BE2C (cell line): Measurements from ENCODE around the gene METTL26.

ENCODE experiments used
- DNase-seq: peaks from one replicate; pipeline ENCODE4 v3.0.0-alpha.2; 2020
- H3K27me3 ChIP-seq: fragments of 250-450 bp; sonication (Bioruptor Pico); 2 replicates; pipeline ENCODE4 v1.5.1; 2020; ENCODE audit warnings: mild to moderate bottlenecking
- H3K36me3 ChIP-seq: fragments of 250-450 bp; sonication (Bioruptor Pico); 2 replicates; pipeline ENCODE4 v1.5.1; 2020; ENCODE audit warnings: mild to moderate bottlenecking
- H3K4me1 ChIP-seq: fragments of 250-450 bp; sonication (Bioruptor Pico); 2 replicates; pipeline ENCODE4 v1.5.1; 2020
- H3K4me3 ChIP-seq: 2 replicates; pipeline ENCODE4 v1.5.1; 2011; ENCODE audit warnings: low read depth, low read length
- H3K9me3 ChIP-seq: fragments of 250-450 bp; sonication (Bioruptor Pico); 2 replicates; pipeline ENCODE4 v1.5.1; 2020
- TF ChIP-seq, protein P1 (sequence below): IDR thresholded peaks from 2 replicates; pipeline ENCODE4 v1.5.1; 2012; ENCODE audit warnings: mild to moderate bottlenecking, low read depth, low read length

The METTL26 gene

DNA sequence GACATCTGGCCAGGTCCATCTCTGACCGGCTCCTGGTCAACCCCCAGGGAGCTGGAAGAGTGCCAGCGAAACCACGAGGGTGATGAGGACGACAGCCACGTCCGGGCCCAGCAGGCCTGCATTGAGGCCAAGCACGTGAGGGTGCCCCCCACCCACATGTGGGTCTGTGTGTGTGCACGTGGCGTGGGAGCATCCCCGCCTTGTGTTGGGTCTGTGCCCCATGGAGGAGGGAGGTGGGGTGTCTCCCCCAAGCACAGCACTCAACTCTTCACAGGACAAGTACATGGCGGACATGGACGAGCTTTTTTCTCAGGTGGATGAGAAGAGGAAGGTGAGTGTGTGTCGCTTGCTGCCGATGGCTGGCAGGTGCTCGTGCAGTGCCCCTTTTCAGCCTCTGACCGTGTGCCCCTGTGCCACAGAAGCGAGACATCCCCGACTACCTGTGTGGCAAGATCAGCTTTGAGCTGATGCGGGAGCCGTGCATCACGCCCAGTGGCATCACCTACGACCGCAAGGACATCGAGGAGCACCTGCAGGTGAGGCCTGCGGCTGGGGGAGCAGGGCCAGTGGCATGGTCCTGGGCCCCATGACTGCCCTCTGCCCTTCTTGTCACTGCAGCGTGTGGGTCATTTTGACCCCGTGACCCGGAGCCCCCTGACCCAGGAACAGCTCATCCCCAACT lies 45.8 kb upstream of the METTL26 start:
- TF ChIP-seq, protein P1, sequence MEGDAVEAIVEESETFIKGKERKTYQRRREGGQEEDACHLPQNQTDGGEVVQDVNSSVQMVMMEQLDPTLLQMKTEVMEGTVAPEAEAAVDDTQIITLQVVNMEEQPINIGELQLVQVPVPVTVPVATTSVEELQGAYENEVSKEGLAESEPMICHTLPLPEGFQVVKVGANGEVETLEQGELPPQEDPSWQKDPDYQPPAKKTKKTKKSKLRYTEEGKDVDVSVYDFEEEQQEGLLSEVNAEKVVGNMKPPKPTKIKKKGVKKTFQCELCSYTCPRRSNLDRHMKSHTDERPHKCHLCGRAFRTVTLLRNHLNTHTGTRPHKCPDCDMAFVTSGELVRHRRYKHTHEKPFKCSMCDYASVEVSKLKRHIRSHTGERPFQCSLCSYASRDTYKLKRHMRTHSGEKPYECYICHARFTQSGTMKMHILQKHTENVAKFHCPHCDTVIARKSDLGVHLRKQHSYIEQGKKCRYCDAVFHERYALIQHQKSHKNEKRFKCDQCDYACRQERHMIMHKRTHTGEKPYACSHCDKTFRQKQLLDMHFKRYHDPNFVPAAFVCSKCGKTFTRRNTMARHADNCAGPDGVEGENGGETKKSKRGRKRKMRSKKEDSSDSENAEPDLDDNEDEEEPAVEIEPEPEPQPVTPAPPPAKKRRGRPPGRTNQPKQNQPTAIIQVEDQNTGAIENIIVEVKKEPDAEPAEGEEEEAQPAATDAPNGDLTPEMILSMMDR, result no peak
- DNase-seq, result peak; percentile 47
- H3K4me1 ChIP-seq, result peaks cover 15% of the 10 kb centered on the region

DNA sequence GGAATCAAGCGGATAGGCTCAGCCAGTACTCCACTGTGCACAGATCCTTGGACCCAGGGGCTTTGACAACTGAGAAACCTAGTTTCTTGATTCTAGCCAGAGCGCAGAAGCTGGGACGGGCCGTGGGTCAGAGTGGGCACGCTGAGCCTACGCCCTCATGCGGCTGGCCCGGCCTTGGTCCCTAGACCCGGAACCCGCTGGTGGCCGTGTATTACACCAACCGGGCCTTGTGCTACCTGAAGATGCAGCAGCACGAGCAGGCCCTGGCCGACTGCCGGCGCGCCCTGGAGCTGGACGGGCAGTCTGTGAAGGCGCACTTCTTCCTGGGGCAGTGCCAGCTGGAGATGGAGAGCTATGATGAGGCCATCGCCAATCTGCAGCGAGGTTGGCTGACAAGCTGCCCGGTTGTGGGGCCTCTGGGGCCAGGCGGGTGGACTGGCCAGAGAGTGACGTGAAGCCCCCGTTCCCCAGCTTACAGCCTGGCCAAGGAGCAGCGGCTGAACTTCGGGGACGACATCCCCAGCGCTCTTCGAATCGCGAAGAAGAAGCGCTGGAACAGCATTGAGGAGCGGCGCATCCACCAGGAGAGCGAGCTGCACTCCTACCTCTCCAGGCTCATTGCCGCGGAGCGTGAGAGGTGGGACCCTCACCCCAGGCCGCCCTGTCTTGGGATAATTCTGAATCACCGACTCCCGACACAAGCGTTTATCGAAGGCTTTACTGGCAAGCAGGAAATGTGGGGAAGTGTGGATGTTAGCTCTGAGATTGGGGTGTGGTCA lies 45.1 kb upstream of the METTL26 start:
- TF ChIP-seq, protein P1, result peak; percentile 16; the same call in 1 of the 2 replicates
- peak; percentile 50 for DNase-seq
- H3K4me3 ChIP-seq, result peak overlapping the region; percentile 91
- H3K27me3 ChIP-seq, result no peaks in the 10 kb centered on the region
- H3K4me1 ChIP-seq, result peaks cover 15% of the 10 kb centered on the region
- H3K9me3 ChIP-seq, result no peaks in the 10 kb centered on the region
- peaks cover 41% of the 10 kb centered on the region for H3K36me3 ChIP-seq

More for the DNA sequence above, 45.8 kb upstream of the METTL26 start:
- H3K36me3 ChIP-seq, result peaks cover 48% of the 10 kb centered on the region
- no peaks in the 10 kb centered on the region for H3K9me3 ChIP-seq
- no peaks in the 10 kb centered on the region for H3K27me3 ChIP-seq
- peak overlapping the region; percentile 91 for H3K4me3 ChIP-seq

DNA sequence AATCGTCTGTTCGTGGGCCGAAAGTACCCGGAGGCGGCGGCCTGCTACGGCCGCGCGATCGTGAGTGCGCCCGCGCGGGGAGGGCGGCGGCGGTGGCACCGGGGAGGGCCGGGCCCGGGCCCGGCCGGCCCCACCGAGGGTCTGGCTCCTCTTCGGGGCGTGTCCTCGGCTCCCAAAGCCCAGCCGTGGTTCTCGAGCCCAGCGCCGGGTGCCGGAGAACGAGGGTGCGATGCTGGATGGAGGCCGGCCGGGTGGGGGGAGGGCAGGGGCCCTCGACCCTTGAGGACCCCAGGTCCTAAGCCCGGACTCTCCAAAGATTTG lies 44.5 kb upstream of the METTL26 start:
- H3K4me3 ChIP-seq, result peak overlapping the region; percentile 91
- TF ChIP-seq, protein P1, result no peak
- H3K36me3 ChIP-seq, result peaks cover 35% of the 10 kb centered on the region
- no peak for DNase-seq
- H3K9me3 ChIP-seq, result no peaks in the 10 kb centered on the region
- no peaks in the 10 kb centered on the region for H3K27me3 ChIP-seq
- H3K4me1 ChIP-seq, result peaks cover 15% of the 10 kb centered on the region

DNA sequence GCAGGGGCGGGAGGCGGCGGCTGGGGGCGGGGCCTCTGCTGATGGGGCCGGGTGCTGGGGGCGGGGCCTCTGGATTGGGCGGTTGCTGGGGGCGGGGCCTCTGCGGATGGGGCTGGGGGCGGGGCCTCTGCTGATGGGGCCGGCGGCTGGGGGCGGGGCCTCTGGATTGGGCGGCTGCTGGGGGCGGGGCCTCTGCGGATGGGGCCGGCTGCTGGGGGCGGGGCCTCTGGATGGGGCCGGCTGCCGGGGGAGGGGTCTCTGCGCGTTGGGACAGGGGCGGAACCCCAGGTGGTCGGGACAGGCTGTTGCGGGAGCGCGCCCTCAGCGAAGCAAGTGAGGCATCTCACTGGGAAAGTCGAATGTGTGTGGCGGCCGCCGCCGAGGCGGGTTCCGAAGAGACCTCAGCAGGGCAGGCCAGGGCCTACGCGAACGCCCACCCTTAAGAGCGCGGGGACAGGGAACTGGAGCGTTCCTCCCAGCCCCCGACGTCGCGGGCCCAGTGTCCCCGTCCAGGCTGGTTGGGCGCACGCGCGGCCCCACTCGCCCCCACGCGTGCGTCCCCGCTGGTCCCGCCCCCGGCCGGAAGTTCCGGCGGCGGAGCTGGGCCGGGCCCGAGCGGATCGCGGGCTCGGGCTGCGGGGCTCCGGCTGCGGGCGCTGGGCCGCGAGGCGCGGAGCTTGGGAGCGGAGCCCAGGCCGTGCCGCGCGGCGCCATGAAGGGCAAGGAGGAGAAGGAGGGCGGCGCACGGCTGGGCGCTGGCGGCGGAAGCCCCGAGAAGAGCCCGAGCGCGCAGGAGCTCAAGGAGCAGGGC lies 43.9 kb upstream of the METTL26 start, which contains the start of gene STUB1:
TSS of gene STUB1 (plus strand) at position 597 of the 811 bp plus-strand sequence. CDS start at position 713, 116 bp downstream.
- DNase-seq, result peak; percentile 95
- H3K36me3 ChIP-seq, result peaks cover 30% of the 10 kb centered on the region
- no peaks in the 10 kb centered on the region for H3K9me3 ChIP-seq
- peak within 1 kb of the TSS; percentile 91 for H3K4me3 ChIP-seq
- TF ChIP-seq, protein P1, result no peak
- peaks cover 14% of the 10 kb centered on the region for H3K4me1 ChIP-seq
- no peaks in the 10 kb centered on the region for H3K27me3 ChIP-seq

DNA sequence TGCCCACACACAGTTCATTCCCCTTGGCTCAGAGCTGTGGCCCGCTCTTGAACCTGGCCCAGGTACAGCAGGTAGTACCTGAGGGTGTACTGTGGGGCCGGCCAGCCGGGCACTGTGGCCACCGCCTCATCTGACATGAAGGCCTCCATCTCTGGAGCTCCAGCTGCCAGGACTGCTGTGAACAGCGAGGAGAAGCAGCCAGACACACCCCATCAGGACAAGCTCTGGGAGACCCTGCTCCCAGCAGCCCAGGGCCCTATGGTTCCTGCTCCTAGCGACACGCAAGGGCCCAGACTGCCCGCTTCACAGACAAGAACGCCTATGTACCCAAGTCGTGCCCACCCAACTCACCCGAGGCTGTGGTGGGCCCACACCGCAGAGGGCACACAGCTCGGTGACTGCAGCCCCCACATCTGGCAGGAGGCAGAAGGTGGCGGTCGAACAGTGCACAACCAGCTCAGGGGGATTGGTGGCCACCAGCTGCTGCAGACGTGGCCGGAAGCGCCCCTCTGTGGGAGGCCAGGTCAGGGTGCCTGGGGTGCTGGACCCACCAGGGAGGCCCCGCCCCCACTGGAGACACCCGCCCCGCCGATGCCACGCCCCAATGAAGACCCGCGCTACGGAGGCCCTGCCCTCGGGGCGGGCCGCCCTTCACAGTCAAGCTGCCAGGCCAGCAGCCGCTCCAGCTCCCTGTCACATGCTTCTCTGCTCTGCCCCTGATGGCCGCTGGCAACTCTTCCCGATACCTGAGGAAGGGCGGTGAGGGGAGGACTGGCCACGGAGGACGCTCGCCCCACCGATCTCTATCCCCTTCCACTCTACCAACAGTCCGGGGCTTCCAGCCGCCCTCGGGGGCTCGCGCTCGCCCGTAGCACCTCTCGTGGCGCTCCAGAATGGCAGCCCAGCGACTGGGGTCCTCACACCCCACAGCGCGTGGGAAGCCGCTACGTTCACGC lies 43.0 kb upstream of the METTL26 start:
- peak; percentile 90 for DNase-seq

More for the DNA sequence above, 43.0 kb upstream of the METTL26 start:
- Histone ChIP-seq H3K4me1 (peaks cover 14% of the 10 kb centered on the region), H3K36me3 (peaks cover 30% of the 10 kb centered on the region), H3K27me3 (no peaks in the 10 kb centered on the region), H3K9me3 (no peaks in the 10 kb centered on the region), H3K4me3 (peak overlapping the region; percentile 58)
- TF ChIP-seq, protein P1, result no peak
